ENCODE data around the gene CFAP97D2.
A peak's percentile ranks its signal among the peaks of the same experiment; 100 is the strongest.
"Not testable (repeated sequence)": the region's sequence is repeated elsewhere in the genome, so short reads cannot be mapped to it uniquely, and the experiment has no call there.

CFAP97D2 gene

GRCh38 chr13:114234645-114235421 is 55.8 kb downstream of the CFAP97D2 start, which contains the start of gene CDC16:
CDC16 (plus strand) TSS chr13:114234897; CDS start chr13:114235085, 188 bp downstream.
- peak; percentile 87 to 91 for DNase-seq (ENCODE audit: low read depth in 2 of 2)

GRCh38 chr13:114235697-114236096 is 56.6 kb downstream of the CFAP97D2 start:
- DNase-seq (ENCODE audit: low read depth in 2 of 2) = no peak

- DNase-seq (ENCODE audit: low read depth in 2 of 2) = no peak
These were observed 57.2 kb downstream of the CFAP97D2 start for GRCh38 chr13:114236227-114236626.

GRCh38 chr13:114237415-114238112 is 58.5 kb downstream of the CFAP97D2 start:
- no peak for DNase-seq (ENCODE audit: low read depth in 2 of 2)

GRCh38 chr13:114241918-114242317 is 62.9 kb downstream of the CFAP97D2 start:
- DNase-seq (ENCODE audit: low read depth in 2 of 2) = no peak

- no peak for DNase-seq (ENCODE audit: low read depth in 2 of 2)
These were observed 64.9 kb downstream of the CFAP97D2 start for GRCh38 chr13:114243971-114244370.

GRCh38 chr13:114244637-114245036 is 65.6 kb downstream of the CFAP97D2 start:
- no peak for DNase-seq (ENCODE audit: low read depth in 2 of 2)

GRCh38 chr13:114248011-114248410 is 69.0 kb downstream of the CFAP97D2 start:
- no peak for DNase-seq (ENCODE audit: low read depth in 2 of 2)

GRCh38 chr13:114249077-114249476 is 70.0 kb downstream of the CFAP97D2 start:
- no peak for DNase-seq (ENCODE audit: low read depth in 2 of 2)

GRCh38 chr13:114251639-114252440 is 72.8 kb downstream of the CFAP97D2 start:
- DNase-seq (ENCODE audit: low read depth in 2 of 2) = not testable (repeated sequence)

GRCh38 chr13:114256547-114256946 is 77.5 kb downstream of the CFAP97D2 start:
- DNase-seq (ENCODE audit: low read depth in 2 of 2) = no peak

GRCh38 chr13:114257014-114257413 is 78.0 kb downstream of the CFAP97D2 start:
- DNase-seq (ENCODE audit: low read depth in 2 of 2) = no peak

GRCh38 chr13:114258589-114258988 is 79.5 kb downstream of the CFAP97D2 start:
- no peak for DNase-seq (ENCODE audit: low read depth in 2 of 2)

GRCh38 chr13:114259374-114259773 is 80.3 kb downstream of the CFAP97D2 start:
- no peak for DNase-seq (ENCODE audit: low read depth in 2 of 2)

GRCh38 chr13:114259974-114260373 is 80.9 kb downstream of the CFAP97D2 start:
- DNase-seq (ENCODE audit: low read depth in 2 of 2) = no peak

- DNase-seq (ENCODE audit: low read depth in 2 of 2) = no peak
These were observed 81.8 kb downstream of the CFAP97D2 start for GRCh38 chr13:114260814-114261213.

GRCh38 chr13:114261328-114261965 is 82.4 kb downstream of the CFAP97D2 start:
- DNase-seq (ENCODE audit: low read depth in 2 of 2) = no peak

GRCh38 chr13:114263578-114263977 is 84.5 kb downstream of the CFAP97D2 start:
- DNase-seq (ENCODE audit: low read depth in 2 of 2) = no peak

- not testable (repeated sequence) for DNase-seq (ENCODE audit: low read depth in 2 of 2)
These were observed 85.3 kb downstream of the CFAP97D2 start for GRCh38 chr13:114264313-114264712.

GRCh38 chr13:114264886-114265611 is 86.0 kb downstream of the CFAP97D2 start:
- DNase-seq (ENCODE audit: low read depth in 2 of 2) = no peak

- DNase-seq (ENCODE audit: low read depth in 2 of 2) = no peak
These were observed 87.2 kb downstream of the CFAP97D2 start for GRCh38 chr13:114266241-114266640.

All from stimulated activated CD8-positive, alpha-beta memory T cell treated with anti-CD3 and anti-CD28 coated beads, Interleukin-15, amount 100 ng/mL, for 48 hours (primary cell).